MM.1S (cell line): ENCODE measurements around the gene ITPRID1.

ENCODE experiments used
- DNase-seq: peaks from one replicate; pipeline ENCODE4 v3.0.0-alpha.2; 2015
- H2AFZ ChIP-seq: fragments of 300-600 bp; sonication (generic); 2 replicates; pipeline ENCODE4 v1.6.0; 2016; ENCODE audit warnings: antibody characterized with exemption, low read length
- H3F3A ChIP-seq: fragments of 300-600 bp; sonication (generic); 2 replicates; pipeline ENCODE4 v1.6.1; 2016; ENCODE audit warnings: mild to moderate bottlenecking, antibody characterized with exemption, low read length, moderate library complexity, mixed read lengths; ENCODE audit not compliant: insufficient read depth
- H3K27ac ChIP-seq: fragments of 300-600 bp; sonication (generic); 2 replicates; pipeline ENCODE4 v1.5.1; 2016; ENCODE audit warnings: mild to moderate bottlenecking, low read length
- H3K27me3 ChIP-seq: fragments of 300-600 bp; sonication (generic); replicated peaks from 2 replicates; pipeline ENCODE4 v1.6.0; 2016; ENCODE audit warnings: low read length; ENCODE audit not compliant: insufficient read depth
- H3K36me3 ChIP-seq: fragments of 300-600 bp; sonication (generic); replicated peaks from 2 replicates; pipeline ENCODE4 v1.6.1; 2016; ENCODE audit warnings: mild to moderate bottlenecking, low read length, mixed read lengths; ENCODE audit not compliant: insufficient read depth
- H3K4me1 ChIP-seq: fragments of 300-600 bp; sonication (generic); 2 replicates; pipeline ENCODE4 v1.6.1; 2016; ENCODE audit warnings: low read length, mixed read lengths
- H3K4me2 ChIP-seq: fragments of 300-600 bp; sonication (generic); 2 replicates; pipeline ENCODE4 v1.6.0; 2016; ENCODE audit warnings: low read depth, low read length
- H3K4me3 ChIP-seq: fragments of 300-600 bp; sonication (generic); 2 replicates; pipeline ENCODE4 v1.5.1; 2016; ENCODE audit warnings: low read length, mixed read lengths
- H3K79me2 ChIP-seq: fragments of 300-600 bp; sonication (generic); 2 replicates; pipeline ENCODE4 v1.6.1; 2016; ENCODE audit warnings: mixed run types, low read length, mixed read lengths
- H3K9ac ChIP-seq: fragments of 300-600 bp; sonication (generic); 2 replicates; pipeline ENCODE4 v1.6.1; 2016; ENCODE audit warnings: low read length, mixed read lengths
- H3K9me2 ChIP-seq: fragments of 300-600 bp; sonication (generic); replicated peaks from 2 replicates; pipeline ENCODE4 v1.6.1; 2016; ENCODE audit warnings: mild to moderate bottlenecking, low read length, mixed read lengths; ENCODE audit not compliant: insufficient read depth
- H3K9me3 ChIP-seq: fragments of 300-600 bp; sonication (generic); replicated peaks from 2 replicates; pipeline ENCODE4 v1.6.1; 2016; ENCODE audit warnings: mild to moderate bottlenecking, low read length, mixed read lengths; ENCODE audit not compliant: insufficient read depth
- H4K20me1 ChIP-seq: fragments of 300-600 bp; sonication (generic); 2 replicates; pipeline ENCODE4 v1.6.1; 2016; ENCODE audit warnings: mild to moderate bottlenecking, low read length, moderate library complexity, mixed read lengths; ENCODE audit not compliant: insufficient read depth
- EZH2 ChIP-seq: fragments of 300-600 bp; sonication (generic); optimal IDR thresholded peaks from 2 replicates; pipeline ENCODE3; 2017; ENCODE audit warnings: low read depth, mild to moderate bottlenecking, antibody characterized with exemption, low read length, mixed read lengths
- EZH2phosphoT487 ChIP-seq: fragments of 300-600 bp; sonication (generic); IDR thresholded peaks from 2 replicates; pipeline ENCODE4 v1.6.1; 2018; ENCODE audit warnings: antibody characterized with exemption, low read length
- TF ChIP-seq, protein P1 (sequence below): fragments of 300-600 bp; sonication (generic); IDR thresholded peaks from 2 replicates; pipeline ENCODE4 v1.5.1; 2016; ENCODE audit warnings: antibody characterized with exemption, low read length, mixed read lengths

The ITPRID1 gene

DNA sequence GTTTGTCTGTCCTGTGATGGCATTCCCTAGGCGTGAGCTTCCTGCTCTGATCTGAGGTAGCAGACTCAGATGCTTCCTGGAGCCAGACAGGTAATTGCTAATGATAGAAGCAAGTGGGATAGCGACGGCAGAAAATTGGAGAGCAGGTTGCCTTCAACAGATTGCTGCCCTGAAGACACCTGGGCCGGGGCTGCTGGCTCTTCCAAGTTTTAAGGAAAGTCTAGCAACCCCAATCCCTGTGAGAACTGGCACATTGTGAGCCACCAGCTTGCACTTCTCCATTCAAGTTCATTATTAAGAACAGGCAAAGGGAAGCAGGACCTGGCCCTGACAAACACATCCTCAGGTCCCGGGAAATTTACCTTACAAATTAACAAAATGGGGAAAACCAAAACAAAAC lies 50.8 kb downstream of the ITPRID1 start:
- Histone ChIP-seq H3K9ac (no peak overlapping the region), H3K4me1 (no peaks in the 10 kb centered on the region), H3K9me3 (no peaks in the 10 kb centered on the region), H2AFZ (no peak overlapping the region), H4K20me1 (no peaks in the 10 kb centered on the region), H3K27ac (no peak overlapping the region), H3K4me3 (no peak overlapping the region), H3K36me3 (no peaks in the 10 kb centered on the region), H3F3A (no peaks in the 10 kb centered on the region), H3K9me2 (no peaks in the 10 kb centered on the region), H3K79me2 (no peaks in the 10 kb centered on the region), H3K4me2 (no peak overlapping the region), H3K27me3 (no peaks in the 10 kb centered on the region)
- TF ChIP-seq, protein P1, sequence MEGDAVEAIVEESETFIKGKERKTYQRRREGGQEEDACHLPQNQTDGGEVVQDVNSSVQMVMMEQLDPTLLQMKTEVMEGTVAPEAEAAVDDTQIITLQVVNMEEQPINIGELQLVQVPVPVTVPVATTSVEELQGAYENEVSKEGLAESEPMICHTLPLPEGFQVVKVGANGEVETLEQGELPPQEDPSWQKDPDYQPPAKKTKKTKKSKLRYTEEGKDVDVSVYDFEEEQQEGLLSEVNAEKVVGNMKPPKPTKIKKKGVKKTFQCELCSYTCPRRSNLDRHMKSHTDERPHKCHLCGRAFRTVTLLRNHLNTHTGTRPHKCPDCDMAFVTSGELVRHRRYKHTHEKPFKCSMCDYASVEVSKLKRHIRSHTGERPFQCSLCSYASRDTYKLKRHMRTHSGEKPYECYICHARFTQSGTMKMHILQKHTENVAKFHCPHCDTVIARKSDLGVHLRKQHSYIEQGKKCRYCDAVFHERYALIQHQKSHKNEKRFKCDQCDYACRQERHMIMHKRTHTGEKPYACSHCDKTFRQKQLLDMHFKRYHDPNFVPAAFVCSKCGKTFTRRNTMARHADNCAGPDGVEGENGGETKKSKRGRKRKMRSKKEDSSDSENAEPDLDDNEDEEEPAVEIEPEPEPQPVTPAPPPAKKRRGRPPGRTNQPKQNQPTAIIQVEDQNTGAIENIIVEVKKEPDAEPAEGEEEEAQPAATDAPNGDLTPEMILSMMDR: no peak
- TF ChIP-seq EZH2phosphoT487: no peak
- no peak for TF ChIP-seq EZH2
- DNase-seq: no peak

- Histone ChIP-seq H3K4me1 (no peaks in the 10 kb centered on the region), H4K20me1 (no peaks in the 10 kb centered on the region), H3K9ac (no peak overlapping the region), H3K4me2 (no peak overlapping the region), H3F3A (no peaks in the 10 kb centered on the region), H3K9me3 (no peaks in the 10 kb centered on the region), H3K27ac (no peak overlapping the region), H3K27me3 (no peaks in the 10 kb centered on the region), H3K79me2 (no peaks in the 10 kb centered on the region), H3K36me3 (no peaks in the 10 kb centered on the region), H3K9me2 (no peaks in the 10 kb centered on the region), H3K4me3 (no peak overlapping the region), H2AFZ (no peak overlapping the region)
- no peak for DNase-seq
- TF ChIP-seq EZH2 (no peak), EZH2phosphoT487 (no peak)
- TF ChIP-seq, protein P1: no peak
Observed at GRCh38 chr7:31569528-31569927, 55.6 kb downstream of the ITPRID1 start.

- DNase-seq: no peak
- Histone ChIP-seq H3K9me3 (no peaks in the 10 kb centered on the region), H3K4me1 (no peaks in the 10 kb centered on the region), H3K36me3 (no peaks in the 10 kb centered on the region), H3F3A (no peaks in the 10 kb centered on the region), H3K79me2 (no peaks in the 10 kb centered on the region), H3K27ac (no peak overlapping the region), H2AFZ (no peak overlapping the region), H3K9me2 (no peaks in the 10 kb centered on the region), H3K4me3 (no peak overlapping the region), H4K20me1 (no peaks in the 10 kb centered on the region), H3K4me2 (no peak overlapping the region), H3K9ac (no peak overlapping the region), H3K27me3 (no peaks in the 10 kb centered on the region)
- TF ChIP-seq EZH2phosphoT487 (no peak), EZH2 (no peak)
- TF ChIP-seq, protein P1: no peak
Observed at GRCh38 chr7:31583526-31583925, 69.6 kb downstream of the ITPRID1 start.
